HG03342 (cell line): ENCODE results near the gene PGBD1.
A peak's percentile ranks its signal among the peaks of the same experiment; 100 is the strongest.

Source experiments
- ATAC-seq: cut with Tn5 transposase; IDR thresholded peaks from one replicate; pipeline ENCODE4 v1.9.1; 2021; ENCODE audit warnings: mild to moderate bottlenecking, moderate library complexity; ENCODE audit not compliant: unreplicated experiment

PGBD1 gene

DNA sequence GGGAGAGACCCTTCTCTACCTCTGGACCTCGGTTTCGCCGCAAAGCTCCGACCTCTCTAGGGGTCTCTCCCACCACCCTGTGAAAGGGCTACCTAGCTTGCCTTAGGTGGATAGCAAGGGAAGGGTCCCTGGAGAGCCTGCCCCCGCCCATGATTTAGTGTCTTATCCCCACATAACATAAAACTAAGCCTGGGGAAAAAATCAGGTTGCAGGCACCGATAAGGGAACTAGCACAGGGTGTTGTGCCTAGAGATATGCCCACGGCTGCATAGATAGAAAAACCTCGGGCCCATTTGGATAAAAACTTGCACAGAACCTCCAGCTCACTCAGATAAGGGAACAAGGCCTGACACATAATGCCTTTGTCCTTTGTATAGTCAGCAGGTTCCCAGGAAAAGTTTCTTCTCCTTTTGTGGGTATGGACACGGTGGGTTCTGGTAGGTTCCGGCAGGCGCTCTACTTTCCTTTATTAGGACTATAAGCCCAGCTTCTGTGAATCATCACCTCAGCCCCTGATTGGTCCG is 53.7 kb downstream of the PGBD1 start:
- ATAC-seq, result no peak

DNA sequence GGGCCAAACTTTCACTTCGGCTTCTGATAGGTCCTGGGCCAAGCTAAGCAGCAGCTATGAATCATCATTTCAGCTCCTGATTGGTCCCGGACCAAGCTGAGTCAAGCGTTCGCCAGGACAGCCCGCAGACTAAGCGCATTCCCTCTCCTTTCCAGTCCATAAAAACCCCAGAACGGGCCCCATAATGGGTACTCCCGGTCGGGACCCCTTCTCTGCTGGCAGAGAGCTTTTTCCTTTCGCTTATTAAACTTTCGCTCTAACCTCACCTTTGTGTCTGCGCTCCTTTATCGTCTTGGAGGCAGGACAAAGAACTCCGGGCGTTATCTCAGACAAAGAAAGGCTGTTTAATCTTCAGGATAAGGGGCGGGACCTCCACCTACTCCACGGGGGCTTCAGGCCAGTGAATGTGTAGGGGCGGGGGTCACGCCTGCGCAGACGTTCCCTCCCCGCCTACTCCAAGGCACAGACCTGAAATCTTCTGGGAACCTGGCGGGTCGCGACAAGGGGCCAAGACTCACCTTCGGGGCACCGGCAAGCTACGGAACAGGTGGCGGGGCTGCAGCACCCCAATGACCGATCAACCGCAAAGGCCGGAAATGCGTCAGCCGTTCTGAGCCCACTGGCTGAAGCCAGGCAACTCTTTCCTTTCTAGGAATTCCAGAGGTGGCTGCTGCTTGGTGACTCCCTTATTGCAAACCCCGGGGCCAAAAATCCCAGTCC is 54.4 kb downstream of the PGBD1 start, which contains the start of gene ZSCAN31:
TSS of gene ZSCAN31 (minus strand) at position 585 of the 720 bp plus-strand sequence. CDS start 6,465 bp downstream, outside the sequence.
- ATAC-seq, result peak; percentile 81

- no peak for ATAC-seq
Observed at GRCh38 chr6:28336284-28337120, 55.1 kb downstream of the PGBD1 start.

GRCh38 chr6:28337121-28337520 is 55.7 kb downstream of the PGBD1 start:
- ATAC-seq, result no peak

- ATAC-seq, result no peak
Observed at GRCh38 chr6:28340310-28341095, 59.1 kb downstream of the PGBD1 start.

- ATAC-seq, result no peak
Observed at GRCh38 chr6:28343898-28344677, 62.7 kb downstream of the PGBD1 start.

GRCh38 chr6:28345201-28345600 is 63.8 kb downstream of the PGBD1 start:
- ATAC-seq, result no peak

DNA sequence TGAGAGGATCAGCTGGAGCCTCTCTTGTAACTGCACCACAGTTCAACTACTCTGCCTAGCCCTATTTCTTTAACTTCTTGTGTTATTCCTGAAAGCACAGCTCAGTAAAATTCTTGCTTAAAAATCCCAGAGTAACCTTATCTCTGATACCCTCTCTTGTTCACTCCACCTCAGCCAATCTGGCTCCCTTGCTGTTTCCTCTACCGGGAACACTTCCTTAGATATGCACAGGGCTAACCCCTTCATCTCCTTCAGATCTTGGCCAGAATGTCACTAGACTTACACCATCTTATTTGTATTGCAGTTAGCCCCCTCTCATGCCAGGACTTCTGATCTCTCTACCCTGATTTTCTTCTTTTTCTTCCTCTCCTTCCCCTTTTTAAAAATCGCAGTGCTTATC is 65.7 kb downstream of the PGBD1 start:
- no peak for ATAC-seq

DNA sequence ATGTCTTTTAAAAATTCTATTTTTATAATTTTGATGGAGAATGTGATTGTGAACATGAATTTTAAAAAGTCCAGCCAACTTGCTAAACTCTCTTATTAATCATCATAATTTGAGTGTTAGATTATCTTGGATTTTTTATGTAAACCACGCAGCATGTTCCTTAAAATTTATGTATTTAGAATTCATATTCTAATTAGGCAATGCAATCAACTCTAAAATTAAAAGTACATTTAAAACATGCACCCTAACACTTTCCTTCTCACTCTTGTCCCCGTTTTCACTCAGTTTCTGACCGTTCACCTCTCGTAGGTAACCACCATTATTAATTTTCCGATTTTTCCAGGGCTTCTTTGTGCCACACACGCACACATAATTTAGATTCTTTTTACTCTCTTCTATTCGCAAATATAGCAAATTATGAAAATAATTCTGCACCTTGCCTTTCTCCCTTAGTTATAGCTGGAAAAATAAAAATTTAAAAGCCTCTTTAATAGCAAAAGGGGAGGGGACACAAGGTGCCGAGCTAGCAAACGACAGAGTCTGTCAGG is 68.0 kb downstream of the PGBD1 start:
- ATAC-seq, result no peak

- peak; percentile 88 for ATAC-seq
Observed at GRCh38 chr6:28349892-28350737, 68.7 kb downstream of the PGBD1 start, which contains the start of gene ZKSCAN3. Gene ZKSCAN3, plus strand, starts transcription at chr6:28349947. Its CDS starts 9,640 bp downstream, at chr6:28359587.

GRCh38 chr6:28351087-28351486 is 69.7 kb downstream of the PGBD1 start:
- ATAC-seq, result no peak

GRCh38 chr6:28351493-28351925 is 70.1 kb downstream of the PGBD1 start:
- ATAC-seq, result no peak
